ENCODE results near the gene HSD17B8. TPM values are rescaled to one million over a fixed set of nuclear protein-coding genes. Genes with fewer than 3 reads are reported as not detected.

HSD17B8 gene
- polyA plus RNA-seq (ENCODE audit: insufficient read depth in 1 of 5, insufficient read length in 5 of 5, low replicate concordance in 1 of 5): 10 to 100 TPM; 20.8 to 26.5 (median 21.7) TPM
- long read RNA-seq, donor 1, transcript HSD17B8-203 (9 exons, 990 nt): major isoform, 13 of 13 reads
- long read RNA-seq, donor 1, partial matches to known transcripts: 0 of 13 reads
- long read RNA-seq, donor 1, other reads (novel, unspliced or antisense): 0 of 13 reads
- long read RNA-seq, donor 2, transcript HSD17B8-203 (9 exons, 990 nt): major isoform, 7 of 7 reads
- long read RNA-seq, donor 2, partial matches to known transcripts: 0 of 7 reads
- long read RNA-seq, donor 2, other reads (novel, unspliced or antisense): 0 of 7 reads
- long read RNA-seq, donor 3, transcript HSD17B8-203 (9 exons, 990 nt): major isoform, 10 of 10 reads
- long read RNA-seq, donor 3, partial matches to known transcripts: 0 of 10 reads
- long read RNA-seq, donor 3, other reads (novel, unspliced or antisense): 0 of 10 reads
- long read RNA-seq, donor 4, transcript HSD17B8-203 (9 exons, 990 nt): major isoform, 5 of 5 reads
- long read RNA-seq, donor 4, partial matches to known transcripts: 0 of 5 reads
- long read RNA-seq, donor 4, other reads (novel, unspliced or antisense): 0 of 5 reads
- long read RNA-seq, donor 5, transcript HSD17B8-203 (9 exons, 990 nt): major isoform, 16 of 16 reads
- long read RNA-seq, donor 5, partial matches to known transcripts: 0 of 16 reads
- long read RNA-seq, donor 5, other reads (novel, unspliced or antisense): 0 of 16 reads
- long read RNA-seq, donor 6, transcript HSD17B8-203 (9 exons, 990 nt): major isoform, 14 of 14 reads
- long read RNA-seq, donor 6, partial matches to known transcripts: 0 of 14 reads
- long read RNA-seq, donor 6, other reads (novel, unspliced or antisense): 0 of 14 reads
- long read RNA-seq, donor 7, transcript HSD17B8-203 (9 exons, 990 nt): major isoform, 5 of 5 reads
- long read RNA-seq, donor 7, partial matches to known transcripts: 0 of 5 reads
- long read RNA-seq, donor 7, other reads (novel, unspliced or antisense): 0 of 5 reads
- long read RNA-seq, donor 8, transcript HSD17B8-203 (9 exons, 990 nt): major isoform, 5 of 5 reads
- long read RNA-seq, donor 8, partial matches to known transcripts: 0 of 5 reads
- long read RNA-seq, donor 8, other reads (novel, unspliced or antisense): 0 of 5 reads

GRCh38 chr6:33204415-33205190 is at the start of gene HSD17B8:
Gene HSD17B8, plus strand, starts transcription at chr6:33204655. Its CDS starts 14 bp downstream, at chr6:33204669.
- DNase-seq: peak; percentile 90 to 91

GRCh38 chr6:33156561-33156960 is 47.9 kb upstream of the HSD17B8 start:
- DNase-seq: no peak

- no peak for DNase-seq
Observed at GRCh38 chr6:33156964-33157363, 47.5 kb upstream of the HSD17B8 start.

DNA sequence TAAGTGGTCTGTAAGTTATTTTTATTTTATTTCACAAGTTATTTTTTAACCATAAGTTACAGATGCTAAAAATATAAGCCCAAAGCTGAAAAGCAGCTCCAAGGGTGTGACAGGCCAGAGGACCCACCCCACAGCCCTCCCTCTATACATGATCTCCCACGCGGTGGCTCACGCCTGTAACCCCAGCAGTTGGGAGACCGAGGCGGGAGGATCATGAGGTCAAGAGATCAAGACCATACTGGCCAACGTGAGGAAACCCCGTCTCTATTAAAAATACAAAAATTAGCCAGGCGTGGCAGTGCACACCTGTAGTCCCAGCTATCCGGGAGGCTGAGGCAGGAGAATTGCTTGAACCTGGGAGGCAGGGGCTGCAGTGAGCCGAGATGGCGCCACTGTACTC is 44.4 kb upstream of the HSD17B8 start:
- no peak for DNase-seq

GRCh38 chr6:33160728-33161344 is 43.6 kb upstream of the HSD17B8 start:
- DNase-seq: peak; percentile 33 to 65

DNA sequence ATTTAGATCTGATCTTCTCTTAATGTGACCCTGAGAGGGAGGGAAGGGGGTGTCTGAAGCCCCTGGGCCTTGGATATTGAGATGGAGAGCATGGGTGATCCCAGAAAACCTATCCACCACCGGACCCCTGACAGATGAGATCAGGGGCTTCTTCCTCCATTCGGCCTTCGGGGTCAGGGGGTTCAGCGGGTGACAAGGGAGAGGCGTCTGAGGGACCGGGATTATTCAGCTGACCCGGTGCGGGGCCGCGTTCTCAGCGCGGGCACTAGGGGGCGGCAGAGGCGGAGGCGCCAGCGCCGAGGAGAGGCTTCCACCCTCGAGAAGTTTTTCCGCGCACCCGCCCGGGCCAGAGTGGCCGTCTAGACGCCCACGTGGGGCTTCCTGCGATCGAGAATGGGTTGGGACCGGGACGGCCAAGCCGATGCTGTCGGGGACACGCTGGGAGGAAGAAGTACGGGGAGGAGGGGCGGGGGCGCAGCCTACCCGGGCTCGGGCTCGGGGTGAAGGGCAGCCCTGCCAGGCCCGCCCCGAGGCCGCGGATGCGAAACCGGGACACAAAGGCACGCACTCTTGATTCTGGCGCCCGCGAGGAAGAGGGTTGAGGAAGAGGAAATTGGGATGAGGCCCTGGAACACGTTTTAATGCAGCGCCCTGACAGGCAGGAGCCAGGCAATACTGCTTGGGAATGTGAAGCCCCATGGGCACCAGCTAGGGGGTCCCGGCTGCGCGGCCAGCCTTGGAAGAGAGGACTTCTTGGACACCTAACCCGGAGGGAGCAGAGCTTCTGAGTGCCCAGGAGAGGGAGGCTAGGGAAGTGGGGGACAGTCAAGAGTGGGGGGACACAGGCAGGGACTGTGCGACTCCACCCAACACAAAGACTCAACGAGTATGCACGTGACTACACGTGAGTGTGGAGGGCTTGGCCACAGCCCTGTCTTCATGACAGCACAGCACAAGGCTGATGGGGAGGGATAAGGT is 42.8 kb upstream of the HSD17B8 start:
- DNase-seq: peak; percentile 51 to 57

- no peak for DNase-seq
Observed at GRCh38 chr6:33163540-33163939, 40.9 kb upstream of the HSD17B8 start.

DNA sequence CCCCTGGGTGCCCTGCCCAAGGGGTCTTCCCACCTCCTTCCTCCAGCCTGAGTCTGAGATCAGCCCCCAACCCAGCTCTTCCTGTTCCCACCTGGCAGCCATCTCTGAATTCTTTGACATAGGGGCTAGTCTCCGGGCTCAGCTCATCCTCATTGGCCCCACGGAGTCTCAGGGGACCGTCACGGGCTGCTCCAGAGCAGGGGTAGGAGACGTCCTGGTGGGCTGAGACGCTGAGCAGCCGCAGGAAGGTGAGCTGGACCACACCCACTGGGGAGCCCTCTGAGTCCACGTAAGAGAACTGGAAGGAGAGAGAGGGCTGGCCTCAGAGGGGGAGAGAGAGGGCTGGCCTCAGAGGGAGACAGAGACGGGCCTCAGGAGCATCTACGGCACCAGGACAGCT is 40.3 kb upstream of the HSD17B8 start:
- no peak for DNase-seq

- DNase-seq: no peak
Observed at GRCh38 chr6:33164665-33165373, 39.6 kb upstream of the HSD17B8 start.

- DNase-seq: no peak
Observed at GRCh38 chr6:33165581-33166258, 38.7 kb upstream of the HSD17B8 start.

- no peak for DNase-seq
Observed at GRCh38 chr6:33166363-33166762, 38.1 kb upstream of the HSD17B8 start.

- DNase-seq: no peak
Observed at GRCh38 chr6:33166811-33167210, 37.6 kb upstream of the HSD17B8 start.

DNA sequence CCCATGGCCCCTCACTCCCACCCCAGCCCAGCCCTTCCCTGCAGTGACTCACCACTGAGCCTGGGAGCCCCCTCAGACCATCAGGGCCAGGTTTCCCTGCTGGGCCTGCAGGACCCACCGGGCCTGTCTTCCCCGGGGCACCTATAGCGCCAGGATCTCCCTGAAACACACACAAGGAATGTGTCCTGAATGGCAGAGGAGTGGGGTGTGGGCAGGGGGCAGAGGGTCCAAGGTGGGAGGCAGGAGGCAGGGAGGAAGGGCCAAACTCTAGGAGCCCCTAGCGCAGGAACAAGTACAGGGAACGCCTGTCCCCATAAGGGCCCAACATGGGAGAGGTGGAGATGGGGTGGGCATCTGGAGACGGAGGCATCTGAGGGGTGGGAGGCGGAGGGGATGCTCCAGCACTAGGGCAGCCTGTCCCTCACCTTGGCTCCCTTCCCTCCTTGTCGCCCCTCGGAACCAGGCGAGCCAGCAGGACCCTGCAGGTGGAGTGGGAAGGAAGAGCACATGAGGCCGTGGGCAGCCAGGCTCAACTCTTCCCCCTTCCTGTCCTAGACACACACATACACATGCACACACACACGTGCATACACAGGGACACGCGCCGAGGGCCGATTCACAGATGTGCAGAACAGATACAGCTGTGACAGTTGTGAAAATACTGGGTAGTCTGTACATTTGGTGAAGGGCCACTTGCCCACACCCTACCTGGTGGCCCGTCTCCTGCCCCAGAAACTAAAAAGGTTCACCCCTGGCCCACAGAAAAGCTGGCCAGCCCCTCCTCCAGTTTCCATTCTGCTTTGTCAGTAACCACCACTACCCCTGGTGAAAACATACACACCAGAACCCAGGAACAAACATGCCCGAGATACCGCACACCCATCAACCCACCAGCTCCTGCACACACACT is 36.8 kb upstream of the HSD17B8 start:
- no peak for DNase-seq

GRCh38 chr6:33168284-33168601 is 36.2 kb upstream of the HSD17B8 start:
- no peak for DNase-seq

- DNase-seq: no peak
Observed at GRCh38 chr6:33168639-33169038, 35.8 kb upstream of the HSD17B8 start.

DNA sequence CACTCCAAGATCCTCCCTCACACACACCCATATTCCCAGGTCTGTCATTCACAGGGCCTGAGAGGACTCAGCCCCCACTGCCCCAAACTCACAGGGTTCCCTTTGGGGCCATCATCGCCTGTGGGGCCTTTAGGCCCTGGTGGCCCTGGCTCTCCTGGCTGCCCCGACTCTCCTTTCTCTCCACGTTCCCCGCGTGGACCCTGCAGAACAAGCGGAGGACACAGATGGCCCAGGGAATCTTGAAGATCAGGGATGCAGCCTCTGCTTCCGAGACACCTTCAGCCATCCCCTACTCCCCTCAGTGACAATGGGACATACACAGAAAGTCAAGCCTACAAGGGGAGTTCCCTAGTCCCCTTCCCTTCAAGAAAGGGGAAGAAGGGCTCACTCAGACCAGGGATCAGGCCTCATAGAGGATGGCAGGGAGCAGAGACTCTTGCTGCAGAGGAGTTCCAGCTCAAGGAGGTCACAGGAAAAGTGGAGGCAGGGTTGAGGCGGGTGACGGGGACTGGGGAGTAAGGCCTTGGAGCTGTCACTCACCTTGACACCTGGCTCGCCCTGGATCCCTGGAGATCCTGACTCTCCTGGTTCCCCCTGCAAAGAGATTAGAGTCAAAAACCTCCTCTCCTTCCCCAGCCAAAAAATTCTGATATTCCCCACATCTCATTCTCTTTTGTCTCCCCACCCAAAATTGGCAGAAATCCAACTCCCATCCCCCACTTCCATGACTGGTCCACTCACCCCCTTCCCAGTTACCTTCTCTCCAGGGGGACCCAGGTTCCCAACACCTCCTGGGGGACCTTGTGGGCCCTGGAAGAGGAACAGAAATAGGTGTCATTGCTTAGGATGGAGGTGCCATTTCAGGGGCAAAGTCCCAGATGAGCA is 34.9 kb upstream of the HSD17B8 start:
- DNase-seq: no peak

Measured in right lung (tissue), 10 donors.